IPS-NIHi11 (cell line): ENCODE results near the gene RANBP3.
"Not testable (repeated sequence)": the region's sequence is repeated elsewhere in the genome, so short reads cannot be mapped to it uniquely, and the experiment has no call there.

Source experiments
- DNase-seq: peaks from one replicate; pipeline ENCODE4 v3.0.0; 2012; ENCODE audit warnings: mixed read lengths, low spot score

RANBP3 gene

DNA sequence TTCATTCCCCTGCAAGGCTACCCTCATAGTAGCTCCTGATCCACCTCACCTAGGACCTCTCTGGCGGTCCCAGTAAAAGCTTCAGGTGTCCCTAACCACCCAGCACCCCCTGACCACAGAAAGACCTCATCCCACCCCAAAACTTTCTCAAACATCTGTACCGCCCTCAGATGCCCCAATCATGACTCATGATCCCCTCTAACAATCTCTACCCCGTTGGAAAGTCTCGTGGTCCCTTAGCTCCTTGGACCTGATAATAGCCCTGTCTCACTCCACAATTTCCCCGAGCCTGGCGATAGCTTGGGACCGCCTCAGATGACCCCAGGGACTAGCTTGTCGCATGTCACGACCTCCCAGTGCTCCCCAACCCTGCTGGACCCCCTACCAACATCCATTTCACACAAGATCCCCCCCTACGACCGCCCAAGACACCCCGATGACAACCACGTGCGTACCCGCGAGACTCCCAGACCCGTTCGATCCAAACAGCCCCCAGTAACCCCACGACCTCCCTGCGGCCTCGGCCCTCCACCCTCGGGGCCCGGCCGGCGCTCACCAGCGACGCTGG is 74.8 kb downstream of the RANBP3 start:
- no peak for DNase-seq

DNA sequence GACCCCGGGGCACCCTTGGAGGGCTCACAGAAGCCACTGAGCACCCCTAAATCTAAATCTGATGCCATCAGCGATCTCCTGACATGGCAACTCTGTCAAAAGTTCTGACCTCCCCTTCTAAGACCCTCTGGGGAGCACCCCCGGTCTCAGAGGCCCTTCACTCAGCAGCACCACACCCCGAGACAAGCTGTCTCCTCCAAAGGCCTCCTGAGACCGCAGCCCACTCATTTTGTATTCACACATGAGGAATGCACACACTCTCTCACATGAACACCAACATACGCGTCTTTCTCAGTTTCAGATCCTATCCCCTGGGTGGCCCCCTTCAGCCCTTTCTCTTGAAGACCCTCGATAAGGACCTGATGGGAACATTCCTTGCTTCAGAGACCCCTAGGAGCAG is 77.0 kb downstream of the RANBP3 start:
- DNase-seq, result no peak

DNA sequence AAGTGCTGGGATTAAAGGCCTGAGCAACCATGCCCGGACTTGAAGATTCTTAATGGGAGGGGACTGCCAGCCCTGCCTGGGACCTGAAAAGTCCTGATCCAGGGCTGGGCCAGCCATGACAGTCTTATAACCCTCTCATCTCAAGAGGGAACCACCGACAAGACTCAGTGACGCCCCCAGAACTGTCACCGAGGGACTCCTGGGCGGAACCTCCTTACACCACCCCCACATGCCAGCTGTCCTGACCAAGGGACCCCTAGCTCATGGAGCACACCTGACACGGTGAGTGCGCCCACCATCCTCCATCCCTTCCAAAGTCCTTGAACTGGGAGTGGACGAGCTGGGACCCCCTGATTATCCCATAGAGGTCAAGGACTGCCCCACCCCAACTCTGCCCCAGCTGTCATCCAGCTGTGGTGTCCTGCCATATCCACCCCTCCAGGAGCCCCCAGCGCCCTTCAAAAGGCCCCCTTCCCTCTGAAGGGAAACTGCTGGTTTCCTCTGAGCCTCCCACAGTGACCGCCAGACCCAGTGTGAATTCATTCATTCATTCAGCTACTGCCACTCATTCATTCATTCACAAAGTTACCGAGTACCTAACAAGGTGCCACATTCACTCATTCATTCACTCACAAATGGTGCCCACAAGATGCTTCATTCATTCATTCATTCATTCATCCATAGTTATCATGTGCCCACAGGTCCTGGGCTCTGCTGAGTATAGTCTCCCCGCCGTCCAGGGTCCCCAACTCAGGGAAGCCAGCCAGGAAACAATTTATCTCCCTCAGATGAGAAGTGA is 78.0 kb downstream of the RANBP3 start:
- no peak for DNase-seq

DNA sequence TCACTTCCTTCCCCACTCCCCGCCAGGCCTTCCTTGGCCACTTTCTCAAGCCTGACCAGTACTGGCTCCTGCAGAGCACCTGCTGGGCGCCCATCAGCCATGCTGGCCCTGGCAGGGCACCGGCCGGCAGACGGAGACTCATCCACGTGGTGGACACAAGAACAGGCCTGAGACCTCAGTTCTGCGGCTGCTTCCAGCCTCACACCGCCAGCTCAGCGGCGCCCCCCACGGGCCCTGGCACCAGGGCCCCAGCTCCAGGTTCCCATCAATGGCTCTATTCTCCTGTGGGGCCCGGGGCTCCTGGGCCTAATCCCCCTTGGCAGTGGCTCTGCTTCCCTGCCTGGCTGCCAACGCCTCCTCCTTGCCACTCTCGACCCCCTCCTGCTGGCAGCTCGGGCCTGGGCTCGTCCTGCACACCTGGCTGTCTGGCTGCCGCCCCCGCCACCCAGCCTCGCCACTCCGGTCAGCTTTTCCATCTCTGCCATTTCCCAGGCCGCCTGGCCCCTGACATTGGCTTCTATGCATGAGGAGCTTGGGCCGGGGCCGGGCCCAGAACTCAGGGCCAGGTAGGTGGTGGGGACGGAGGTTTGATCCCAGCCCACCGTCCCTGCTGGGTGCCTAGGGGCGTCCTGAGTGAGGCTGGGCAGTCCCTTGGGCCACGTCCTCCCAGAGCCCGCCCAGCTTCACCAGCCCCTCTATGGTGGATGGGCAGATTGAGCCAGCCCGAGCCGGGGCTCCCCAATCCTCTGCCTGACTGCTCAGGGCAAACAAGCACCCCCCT is 80.6 kb downstream of the RANBP3 start:
- no peak for DNase-seq

DNA sequence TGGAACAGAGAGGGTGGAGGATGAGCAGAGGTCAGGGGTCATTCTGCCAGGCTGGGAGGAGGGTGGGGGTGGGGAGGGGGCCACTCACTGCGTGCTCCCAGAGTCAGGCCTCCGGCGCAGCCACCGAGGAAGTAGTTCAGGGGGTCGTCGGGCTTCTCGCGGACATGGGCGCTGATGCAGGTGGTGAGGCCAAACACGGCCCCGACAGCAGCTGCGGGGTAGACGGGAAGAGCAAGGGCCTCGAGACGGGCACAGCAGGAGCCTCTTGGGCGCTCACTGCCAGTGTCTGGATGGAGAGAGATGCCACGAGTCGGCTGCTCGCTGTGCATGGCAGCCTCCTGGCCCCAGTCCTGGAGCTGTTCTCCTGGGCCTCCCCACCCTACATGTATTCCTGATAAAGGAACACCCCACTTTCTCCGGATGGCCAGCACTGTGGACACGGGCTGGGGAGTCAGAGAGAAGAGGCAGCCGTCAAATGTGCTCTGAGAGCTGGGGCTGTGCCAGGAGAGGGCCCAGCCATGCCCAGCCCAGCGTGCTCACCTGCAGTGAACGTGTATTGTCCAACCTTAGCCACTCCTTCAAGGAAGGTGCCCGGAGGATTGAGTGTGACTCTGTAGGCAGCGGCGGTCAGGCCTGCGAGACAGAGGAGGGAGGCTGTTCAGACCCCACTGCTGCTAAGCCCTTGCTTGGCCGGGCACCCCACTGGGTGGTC is 81.4 kb downstream of the RANBP3 start:
- no peak for DNase-seq

DNA sequence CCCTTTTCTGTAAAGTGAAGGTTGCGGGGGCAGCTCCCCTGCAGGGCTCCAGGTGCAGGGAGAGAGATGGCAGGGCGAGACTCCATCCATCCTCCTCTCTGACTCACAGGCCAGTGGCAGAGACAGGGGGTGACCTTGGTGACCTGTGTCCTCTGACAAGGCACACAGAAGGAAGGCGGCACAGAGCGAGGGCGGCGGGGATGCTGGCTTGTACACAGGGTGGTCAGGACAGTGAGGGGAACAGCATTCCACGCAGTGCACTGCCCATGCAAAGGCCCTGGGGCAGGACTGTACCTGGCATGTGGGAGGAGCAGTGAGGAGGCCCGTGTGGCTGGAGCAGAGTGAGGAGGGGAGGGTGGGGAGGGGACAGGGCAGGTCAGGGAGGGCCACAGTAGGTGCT is 82.0 kb downstream of the RANBP3 start:
- no peak for DNase-seq

DNA sequence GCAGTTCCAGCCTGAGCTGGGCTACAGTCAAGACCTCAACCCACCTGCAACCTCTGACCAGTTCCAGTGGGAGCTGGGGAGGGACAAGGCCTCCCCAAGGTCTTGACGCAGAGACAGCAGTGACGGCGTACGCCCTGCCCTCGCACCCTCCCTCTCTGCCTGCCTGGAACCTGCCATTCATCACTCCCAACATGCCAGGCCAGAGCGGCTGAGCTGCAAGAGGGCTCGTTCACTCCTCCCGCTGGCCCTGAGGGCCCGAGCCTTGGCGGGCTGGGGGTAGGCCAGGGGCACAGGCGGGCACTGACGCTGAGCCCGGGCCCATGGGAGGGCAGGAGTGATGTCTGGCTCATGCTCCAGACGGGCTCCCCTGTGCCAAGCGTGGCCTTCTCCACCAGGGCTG is 82.5 kb downstream of the RANBP3 start:
- no peak for DNase-seq

DNA sequence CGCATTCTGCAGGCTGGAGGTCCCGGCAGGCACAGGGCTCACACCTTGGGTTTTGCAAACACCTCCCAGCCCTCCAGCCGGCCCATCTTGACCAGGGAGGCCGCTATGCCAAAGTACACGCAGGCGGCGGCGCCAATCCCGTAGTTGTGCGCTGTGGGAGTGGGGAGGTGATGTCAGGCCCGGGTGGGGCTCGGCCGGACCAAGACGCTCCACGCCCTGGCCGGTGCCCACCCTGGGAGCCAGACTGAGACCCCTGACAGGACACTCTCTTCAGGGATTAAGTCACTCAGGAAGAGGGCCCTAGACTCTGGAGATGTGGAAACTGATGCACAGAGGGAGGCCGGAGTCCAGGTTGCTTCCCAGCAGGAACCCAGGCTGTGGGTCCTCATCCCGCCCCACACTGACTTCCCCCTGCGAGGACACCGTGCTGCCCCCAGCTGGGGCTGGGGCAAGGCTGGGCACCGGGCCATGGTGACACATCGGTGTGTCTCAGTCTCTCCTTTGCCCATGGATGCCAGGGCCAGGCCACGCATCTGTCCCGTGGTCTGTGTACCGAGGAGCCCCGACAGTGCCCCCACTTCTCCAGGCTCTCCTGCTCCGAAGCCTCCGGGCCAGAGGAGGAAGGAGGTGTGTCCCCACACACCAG is 83.1 kb downstream of the RANBP3 start:
- no peak for DNase-seq

DNA sequence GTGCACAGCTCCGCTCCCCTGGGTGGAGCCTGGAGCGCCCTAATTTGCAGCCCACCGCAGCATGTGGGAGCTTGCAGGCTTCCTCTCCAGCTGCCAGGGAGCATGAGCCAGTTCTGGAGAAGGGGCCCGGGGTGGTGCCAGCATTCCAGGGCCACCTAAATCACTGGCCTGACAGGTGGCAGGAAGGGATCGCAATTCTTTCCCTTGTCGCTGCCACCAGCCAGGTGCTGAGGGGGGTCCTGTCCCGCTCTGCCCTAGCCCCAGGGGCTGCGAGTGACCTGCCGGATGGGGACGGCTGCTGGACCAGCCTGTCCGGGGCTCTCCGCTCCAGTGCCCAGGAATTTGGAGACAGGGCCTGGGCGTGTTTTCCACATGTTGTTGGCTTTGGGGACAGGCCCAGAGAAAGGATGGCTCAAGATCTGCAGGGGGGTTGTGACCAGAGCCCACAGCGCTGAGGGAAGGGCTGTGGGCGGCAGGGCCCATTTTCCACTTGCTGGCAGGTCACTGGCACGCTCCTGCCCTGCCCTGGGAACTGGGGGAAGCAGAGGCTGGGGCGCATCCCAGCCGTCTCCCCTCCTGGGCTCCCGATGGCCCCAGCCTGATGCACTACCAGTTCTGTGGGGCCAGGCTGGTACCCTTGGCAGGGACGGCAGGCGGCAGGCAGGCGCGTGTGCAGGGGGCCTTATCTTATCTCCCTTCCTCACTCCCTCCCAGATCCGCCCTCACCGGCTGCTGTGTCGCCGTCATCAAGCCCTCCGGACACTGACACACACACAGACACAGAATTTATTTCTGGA is 83.8 kb downstream of the RANBP3 start:
- DNase-seq, result peak; percentile 37

DNA sequence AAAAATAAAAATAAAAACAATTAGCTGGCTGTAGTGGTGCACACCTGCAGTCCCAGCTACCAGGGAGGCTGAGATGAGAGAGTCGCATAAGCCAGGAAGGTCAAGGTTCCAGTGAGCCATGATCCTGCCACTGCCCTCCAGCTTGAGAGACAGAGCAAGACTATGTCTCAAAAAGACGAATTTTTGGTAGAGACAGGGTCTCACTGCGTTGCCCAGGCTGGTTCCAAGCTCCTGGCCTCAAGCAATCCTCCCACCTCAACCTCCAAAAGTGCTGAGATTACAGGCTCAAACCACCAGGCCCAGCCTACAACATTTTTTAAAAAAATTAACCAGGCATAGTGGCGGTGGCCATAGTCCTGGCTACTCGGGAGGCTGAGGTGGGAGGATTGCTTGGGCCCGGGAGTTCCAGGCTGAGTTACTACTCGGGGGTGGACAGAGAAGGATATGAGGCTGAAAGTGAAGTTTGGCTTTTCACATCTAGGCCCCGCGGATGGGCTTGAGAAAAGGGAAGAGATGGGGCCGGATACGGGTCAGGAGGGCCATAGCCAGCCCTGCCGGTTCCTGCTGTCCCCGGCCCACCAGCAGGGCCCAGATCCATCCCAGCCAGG is 84.5 kb downstream of the RANBP3 start:
- no peak for DNase-seq

DNA sequence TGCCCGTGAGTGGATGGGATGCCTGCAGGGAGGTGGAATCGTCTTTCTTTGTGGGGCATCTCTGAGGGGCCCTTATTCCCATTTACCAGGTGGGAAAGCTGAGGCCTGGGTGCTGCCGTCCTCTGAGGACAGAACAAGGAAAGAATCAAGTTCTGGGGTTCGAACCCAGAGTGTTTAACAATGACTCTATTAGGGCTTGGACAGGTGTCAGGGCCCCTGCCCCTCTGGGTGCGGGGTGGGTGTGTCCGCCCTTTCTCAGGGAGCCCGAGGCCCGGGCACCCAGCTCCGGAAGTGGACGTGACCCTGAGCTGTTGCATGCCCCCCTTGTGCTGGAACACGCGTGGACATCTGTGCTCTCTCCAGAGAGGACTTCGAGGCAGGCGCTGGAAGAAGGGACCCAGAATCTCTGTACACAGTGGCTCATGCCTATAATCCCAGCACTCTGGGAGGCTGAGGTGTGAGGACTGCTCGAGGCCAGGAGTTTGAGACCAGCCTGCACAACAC is 85.1 kb downstream of the RANBP3 start:
- DNase-seq, result no peak

DNA sequence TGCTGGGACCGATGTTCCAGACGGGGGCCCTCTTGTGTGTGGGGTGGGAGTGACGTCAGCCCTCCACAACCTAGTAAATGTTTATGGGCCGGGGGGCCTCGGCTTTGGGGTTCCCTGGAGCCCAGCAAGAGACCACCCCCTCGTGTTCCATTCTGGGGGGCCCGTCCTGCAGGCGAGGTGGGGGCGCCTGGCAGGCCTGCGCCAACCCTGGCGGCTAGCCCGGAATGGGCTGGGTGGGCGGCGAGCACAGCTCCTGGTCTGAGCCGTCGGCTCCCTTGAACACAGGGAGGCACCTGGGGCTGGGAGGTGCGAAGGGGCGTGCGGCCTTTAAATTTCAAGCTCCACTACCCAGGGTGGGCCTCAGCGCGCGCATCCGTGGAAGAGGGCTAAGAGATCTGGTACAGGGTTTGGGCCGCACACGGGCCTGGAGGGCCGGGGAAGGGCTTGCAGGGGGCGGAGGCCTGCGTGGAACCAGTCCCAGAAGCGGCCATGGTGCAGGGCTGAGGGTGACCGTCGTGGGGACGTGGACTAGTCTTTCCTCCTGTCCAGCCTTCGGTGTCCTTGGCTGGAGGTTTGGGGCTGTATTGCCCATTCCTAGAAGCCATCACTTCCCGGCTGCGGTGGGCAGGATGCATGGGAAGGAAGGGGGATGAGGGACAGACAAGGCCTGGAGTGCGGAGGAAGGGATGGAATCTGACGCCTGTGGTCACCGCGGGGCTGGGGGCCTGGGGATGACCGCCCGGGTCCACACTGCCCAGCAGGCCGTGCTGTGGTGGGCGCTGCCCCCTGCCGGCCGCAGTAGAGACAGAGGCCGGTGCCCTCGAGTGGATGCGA is 85.8 kb downstream of the RANBP3 start:
- DNase-seq, result peak; percentile 79

DNA sequence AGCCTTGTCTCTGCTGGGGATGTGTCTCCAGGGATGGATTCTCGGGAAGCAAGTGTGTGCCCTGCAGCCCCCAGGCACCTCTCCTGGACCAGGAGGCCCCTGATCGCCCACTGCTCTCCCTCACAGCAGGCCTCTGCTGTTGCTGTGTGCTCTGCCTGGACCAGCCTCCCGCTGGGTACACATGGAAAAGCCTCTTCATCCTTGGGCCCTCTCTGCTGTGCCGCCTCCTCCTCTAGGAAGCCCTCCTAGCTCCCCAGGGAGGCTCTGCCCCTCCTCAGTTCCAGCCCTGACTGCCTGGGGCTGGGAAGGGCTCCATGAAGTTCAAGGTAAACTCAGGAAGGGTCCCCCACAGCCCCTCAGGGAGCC is 86.4 kb downstream of the RANBP3 start:
- DNase-seq, result peak; percentile 5

DNA sequence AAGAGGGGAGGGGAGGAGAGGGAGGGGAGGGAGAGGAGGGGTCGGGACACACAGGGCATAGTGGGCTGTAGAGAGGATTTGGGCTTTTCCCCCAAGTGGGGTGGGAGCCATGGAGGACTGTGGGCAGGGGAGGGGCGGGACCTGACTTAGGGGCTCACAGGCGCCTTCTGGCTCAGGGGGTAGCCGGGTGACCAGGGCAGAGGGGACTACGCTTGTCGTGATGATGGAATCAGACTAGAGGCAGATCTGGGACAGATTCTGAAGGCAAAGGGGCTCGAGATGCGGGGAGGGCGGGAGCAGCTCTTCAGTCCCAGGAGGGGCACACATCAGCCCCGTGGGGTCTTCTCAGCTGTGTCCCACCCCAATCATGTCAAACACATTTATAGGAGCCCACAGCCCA is 87.8 kb downstream of the RANBP3 start:
- DNase-seq, result peak; percentile 12

DNA sequence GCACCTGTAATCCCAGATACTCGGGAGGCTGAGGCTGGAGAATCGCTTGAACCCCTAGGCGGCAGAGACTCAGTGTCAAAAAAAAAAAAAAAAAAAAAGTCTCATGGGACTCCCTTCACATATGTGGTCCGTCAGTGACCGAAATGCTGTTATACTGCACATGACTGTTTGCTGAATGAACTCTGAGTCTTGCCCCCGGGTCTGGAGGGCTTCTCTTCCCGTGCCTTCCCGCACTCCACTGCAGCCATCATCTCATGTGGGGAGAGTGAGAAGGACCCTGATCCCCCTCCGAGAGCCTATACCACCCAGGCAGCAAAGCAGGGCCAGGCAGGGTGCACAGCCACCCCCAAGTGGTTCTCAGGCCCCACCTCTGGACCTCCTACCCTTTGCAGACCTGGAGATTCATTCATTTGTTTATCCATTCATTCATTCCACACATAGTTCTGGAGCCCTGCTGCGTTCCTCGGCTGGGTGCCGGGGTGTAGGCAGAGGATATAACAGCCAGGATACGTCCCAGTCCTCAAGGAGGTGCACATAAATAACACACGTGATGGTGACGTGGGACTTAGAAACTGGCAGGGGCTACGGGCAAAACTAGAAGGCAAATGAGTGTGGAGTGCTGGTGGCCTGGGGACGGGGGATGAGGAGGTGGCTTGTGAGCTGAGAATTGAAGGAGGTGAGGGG is 88.5 kb downstream of the RANBP3 start:
- peak; percentile 20 for DNase-seq

DNA sequence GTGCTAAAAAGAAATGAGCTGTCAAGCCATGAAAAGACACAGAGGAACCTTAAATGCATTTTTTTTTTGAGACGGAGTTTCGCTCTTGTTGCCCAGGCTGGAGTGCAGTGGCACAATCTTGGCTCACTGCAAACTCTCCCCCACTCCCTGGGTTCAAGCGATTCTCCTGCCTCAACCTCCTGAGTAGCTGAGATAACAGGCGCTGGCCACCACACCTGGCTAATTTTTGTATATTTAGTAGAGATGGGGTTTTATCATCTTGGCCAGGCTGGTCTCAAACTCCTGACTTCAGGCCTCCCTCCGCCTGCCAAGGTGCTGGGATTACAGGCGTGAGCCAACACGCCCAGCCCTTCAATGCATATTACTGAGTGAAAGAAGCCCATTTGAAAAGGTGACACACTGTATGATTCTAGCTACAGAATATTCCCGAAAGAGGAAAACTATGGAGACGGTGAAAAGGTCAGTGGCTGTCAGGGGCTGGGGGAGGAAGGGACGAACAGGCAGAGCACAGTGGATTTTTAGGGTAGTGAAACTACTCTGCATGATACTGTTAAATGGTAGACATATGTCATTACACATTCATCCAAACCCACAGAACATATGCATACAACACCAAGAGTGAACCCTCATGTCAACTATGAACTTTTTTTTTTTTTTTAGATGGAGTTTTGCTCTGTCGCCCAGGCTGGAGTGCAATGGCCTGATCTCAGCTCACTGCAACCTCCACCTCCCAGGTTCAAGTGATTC is 93.7 kb downstream of the RANBP3 start:
- not testable (repeated sequence) for DNase-seq

DNA sequence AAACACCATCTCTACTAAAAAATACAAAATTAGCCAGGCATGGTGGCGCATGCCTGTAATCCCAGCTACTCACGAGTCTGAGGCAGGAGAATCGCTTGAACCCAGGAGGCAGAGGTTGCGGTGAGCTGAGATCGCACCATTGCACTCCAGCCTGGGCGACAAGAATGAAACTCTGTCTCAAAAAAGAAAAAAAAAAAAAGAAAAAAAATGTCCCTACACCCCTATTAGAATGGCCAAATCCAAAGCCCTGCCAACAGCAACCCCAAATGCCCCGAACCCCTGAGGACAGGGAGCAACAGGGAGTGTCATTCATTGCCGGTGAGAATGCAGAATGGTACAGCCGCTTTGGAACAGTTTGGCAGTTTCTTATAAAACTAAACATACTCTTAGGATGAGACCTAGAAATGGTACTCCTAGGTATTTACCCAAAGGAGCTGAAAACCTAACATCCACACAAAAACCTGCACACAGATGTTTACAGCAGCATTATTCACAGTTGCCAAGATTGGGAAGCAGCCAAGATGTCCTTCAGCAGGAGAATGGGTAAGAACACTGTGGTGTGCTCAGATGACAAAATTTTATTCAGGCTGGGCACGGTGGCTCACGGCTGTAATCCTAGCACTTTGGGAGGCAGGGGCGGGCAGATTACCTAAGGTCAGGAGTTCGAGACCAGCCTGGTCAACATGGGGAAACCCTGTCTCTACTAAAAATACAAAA is 94.6 kb downstream of the RANBP3 start:
- not testable (repeated sequence) for DNase-seq
